Measurements from ENCODE around the gene FZD1.

Gene FZD1

GRCh38 chr7:91313113-91313512, 48.9 kb downstream of the FZD1 start:
- no peaks in the 10 kb centered on the region for H3K36me3 ChIP-seq (replicated peaks)
- H3K27ac ChIP-seq: no peak overlapping the region
- no peak overlapping the region for H3K4me3 ChIP-seq (ENCODE audit: low read depth, low read length)
- no peaks in the 10 kb centered on the region for H3K27me3 ChIP-seq (replicated peaks)
- TF ChIP-seq CTCF (IDR thresholded peaks at IDR 0.05; ENCODE audit: low read depth, low read length, missing control alignments): no peak
- no peak for DNase-seq
- in situ Hi-C loops (cut with HindIII; ENCODE audit: low pct_ligation_motif_present, low sequenced_read_pairs): no loop called here

GRCh38 chr7:91314591-91315323, 50.5 kb downstream of the FZD1 start:
- no peak for DNase-seq

GRCh38 chr7:91316426-91316825, 52.2 kb downstream of the FZD1 start:
- no peak for TF ChIP-seq CTCF (IDR thresholded peaks at IDR 0.05; ENCODE audit: low read depth, low read length, missing control alignments)
- Histone ChIP-seq H3K36me3 (replicated peaks) (no peaks in the 10 kb centered on the region), H3K27ac (no peak overlapping the region), H3K4me3 (ENCODE audit: low read depth, low read length) (no peak overlapping the region), H3K27me3 (replicated peaks) (no peaks in the 10 kb centered on the region)
- no peak for DNase-seq
- in situ Hi-C loops (cut with HindIII; ENCODE audit: low pct_ligation_motif_present, low sequenced_read_pairs): no loop called here

More at GRCh38 chr7:91314591-91315323, 50.5 kb downstream of the FZD1 start:
- in situ Hi-C loops (cut with HindIII; ENCODE audit: low pct_ligation_motif_present, low sequenced_read_pairs): no loop called here
- Histone ChIP-seq H3K36me3 (replicated peaks) (no peaks in the 10 kb centered on the region), H3K27me3 (replicated peaks) (no peaks in the 10 kb centered on the region), H3K27ac (no peak overlapping the region), H3K4me3 (ENCODE audit: low read depth, low read length) (no peak overlapping the region)
- TF ChIP-seq CTCF (IDR thresholded peaks at IDR 0.05; ENCODE audit: low read depth, low read length, missing control alignments): no peak

- Histone ChIP-seq H3K36me3 (replicated peaks) (no peaks in the 10 kb centered on the region), H3K4me3 (ENCODE audit: low read depth, low read length) (no peak overlapping the region), H3K27ac (no peak overlapping the region), H3K27me3 (replicated peaks) (no peaks in the 10 kb centered on the region)
- in situ Hi-C loops (cut with HindIII; ENCODE audit: low pct_ligation_motif_present, low sequenced_read_pairs): no loop called here
- no peak for DNase-seq
- TF ChIP-seq CTCF (IDR thresholded peaks at IDR 0.05; ENCODE audit: low read depth, low read length, missing control alignments): no peak
Observed at GRCh38 chr7:91319351-91319750, 55.1 kb downstream of the FZD1 start.

- H3K27me3 ChIP-seq (replicated peaks): no peaks in the 10 kb centered on the region
- no peak overlapping the region for H3K4me3 ChIP-seq (ENCODE audit: low read depth, low read length)
- no peaks in the 10 kb centered on the region for H3K36me3 ChIP-seq (replicated peaks)
- H3K27ac ChIP-seq: no peak overlapping the region
- no peak for DNase-seq
- in situ Hi-C loops (cut with HindIII; ENCODE audit: low pct_ligation_motif_present, low sequenced_read_pairs): no loop called here
- TF ChIP-seq CTCF (IDR thresholded peaks at IDR 0.05; ENCODE audit: low read depth, low read length, missing control alignments): no peak
Observed at GRCh38 chr7:91320366-91321078, 56.3 kb downstream of the FZD1 start.
